ELR (cell line): ENCODE results near the gene MEGF10.
A peak's percentile ranks its signal among the peaks of the same experiment; 100 is the strongest.

Source experiments
- DNase-seq: peaks from one replicate; pipeline ENCODE4 v3.0.0-alpha.2; 2015; ENCODE audit warnings: low read depth

The MEGF10 gene

DNA sequence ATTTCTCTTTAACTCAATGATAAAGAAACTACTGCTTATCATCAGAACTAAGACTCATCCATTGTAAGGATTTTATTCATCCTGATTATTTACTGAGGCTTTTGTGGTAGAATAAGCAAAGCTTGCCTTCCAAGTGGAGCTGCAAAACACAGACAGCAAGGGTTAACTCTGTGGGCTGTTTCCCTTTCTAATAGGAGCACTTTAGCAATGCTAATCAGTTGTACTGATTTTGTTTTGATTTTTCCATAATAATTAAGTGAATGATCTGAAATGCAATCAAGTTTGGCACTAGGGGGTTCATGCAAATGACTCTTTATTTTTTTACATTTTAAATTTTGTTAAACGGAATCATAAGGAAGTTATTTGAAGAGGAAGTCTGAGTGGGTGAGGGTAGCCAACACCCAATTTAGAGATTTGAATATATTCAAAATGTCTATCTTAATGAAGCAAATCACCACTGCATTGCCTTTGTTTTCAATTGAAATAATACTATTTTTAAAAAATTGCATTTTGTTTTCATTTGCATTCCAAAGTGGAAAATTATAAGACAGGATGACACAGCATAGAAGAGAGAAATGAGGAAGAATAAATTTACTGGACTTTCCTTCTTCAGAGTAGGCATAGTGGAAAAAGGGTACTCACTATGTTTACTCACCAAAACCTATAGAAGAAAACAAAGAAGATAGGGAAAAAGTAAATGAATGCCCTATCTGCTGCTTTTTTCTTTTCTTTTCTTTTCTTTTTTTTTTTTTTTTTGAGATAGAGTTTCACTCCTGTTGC lies 36.6 kb downstream of the MEGF10 start:
- no peak for DNase-seq

DNA sequence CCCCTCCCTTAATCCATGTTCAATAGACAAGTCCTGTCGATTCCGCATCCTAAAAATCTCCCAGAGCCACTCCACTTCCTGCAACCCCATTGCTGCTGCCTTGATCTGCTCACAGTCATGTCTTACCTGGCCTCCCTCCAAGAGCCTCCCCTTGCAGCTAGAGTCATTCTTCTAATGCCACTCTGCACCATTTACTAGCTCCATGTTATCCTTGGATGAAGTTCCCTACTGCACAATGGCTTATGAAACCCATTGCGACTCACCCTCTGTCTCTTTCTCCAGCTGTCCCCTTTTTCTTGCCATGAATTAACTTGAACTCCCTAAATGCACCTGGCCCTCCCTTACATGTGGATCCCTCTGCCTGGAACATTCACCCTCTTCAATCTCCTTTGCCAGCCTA lies 39.5 kb downstream of the MEGF10 start:
- no peak for DNase-seq

DNA sequence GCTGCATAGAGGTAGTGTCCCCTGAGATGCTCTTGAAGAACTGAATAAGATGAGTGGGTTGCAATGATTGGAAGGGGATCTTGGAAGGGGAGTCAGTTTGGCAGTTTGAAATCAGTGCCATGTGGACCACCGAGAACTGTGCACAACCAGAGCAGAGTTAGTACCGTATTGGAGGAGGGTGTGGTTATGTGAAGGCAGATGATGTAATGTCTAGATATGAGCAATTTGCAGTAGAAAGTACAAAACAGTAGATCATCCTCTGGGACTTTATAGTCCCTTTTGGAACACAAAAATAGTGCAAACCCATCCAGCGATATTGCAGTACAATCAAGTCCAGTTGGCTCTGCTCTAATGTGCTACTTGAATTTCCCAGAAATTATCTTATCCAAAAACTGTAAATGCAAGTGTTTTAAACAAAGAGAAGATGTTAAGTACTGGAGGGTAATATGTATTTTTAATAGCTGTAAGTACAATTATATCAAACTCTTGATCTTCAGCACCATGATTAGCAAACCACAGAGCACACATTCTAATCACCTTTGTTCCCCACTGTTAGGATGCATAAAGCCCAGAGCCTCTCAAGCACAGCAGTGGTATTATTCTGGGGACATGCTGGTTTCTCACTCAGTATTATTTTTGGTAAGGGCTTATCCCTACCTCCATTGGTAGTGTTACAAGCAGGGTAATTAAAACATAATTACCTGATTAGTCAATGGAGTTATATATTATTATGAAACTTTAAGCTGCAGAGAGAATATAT lies 41.5 kb downstream of the MEGF10 start:
- DNase-seq, result no peak

DNA sequence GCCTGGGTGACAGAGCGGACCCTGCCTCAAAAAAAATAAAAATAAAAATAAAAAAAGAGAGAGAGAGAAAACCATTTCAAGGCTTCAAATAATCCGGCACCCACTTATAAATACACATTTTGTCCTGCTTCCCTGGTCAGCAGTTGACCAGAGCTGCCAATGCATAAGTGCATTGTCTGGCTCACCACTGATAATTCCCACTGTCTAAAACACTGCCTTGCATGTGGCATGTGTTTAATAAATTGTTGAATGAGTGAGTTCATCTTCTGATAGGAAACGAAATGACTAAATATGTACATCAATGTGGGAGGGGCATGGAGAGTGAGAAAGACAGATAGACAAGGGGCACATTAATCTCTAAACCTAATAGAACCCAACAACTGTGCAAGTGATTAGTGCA lies 42.9 kb downstream of the MEGF10 start:
- DNase-seq, result no peak

DNA sequence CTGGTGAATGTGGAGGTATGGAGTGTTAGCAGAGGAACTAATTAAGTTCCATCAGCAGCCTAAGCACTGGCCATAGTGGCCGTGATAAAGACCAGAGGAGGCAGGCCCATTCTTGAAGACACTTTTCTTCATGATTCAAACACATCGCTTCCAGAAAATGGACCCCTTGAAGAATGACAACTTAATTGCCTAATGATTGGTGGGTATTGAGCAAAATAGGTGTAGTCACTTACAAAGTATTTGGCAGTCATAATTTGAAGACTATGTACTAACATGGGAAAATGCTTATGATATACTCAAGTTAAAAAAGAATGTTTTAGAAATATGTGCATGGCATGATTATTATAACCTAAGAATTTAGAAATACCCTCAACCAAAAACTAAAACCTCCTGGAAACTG lies 44.8 kb downstream of the MEGF10 start:
- DNase-seq, result no peak

DNA sequence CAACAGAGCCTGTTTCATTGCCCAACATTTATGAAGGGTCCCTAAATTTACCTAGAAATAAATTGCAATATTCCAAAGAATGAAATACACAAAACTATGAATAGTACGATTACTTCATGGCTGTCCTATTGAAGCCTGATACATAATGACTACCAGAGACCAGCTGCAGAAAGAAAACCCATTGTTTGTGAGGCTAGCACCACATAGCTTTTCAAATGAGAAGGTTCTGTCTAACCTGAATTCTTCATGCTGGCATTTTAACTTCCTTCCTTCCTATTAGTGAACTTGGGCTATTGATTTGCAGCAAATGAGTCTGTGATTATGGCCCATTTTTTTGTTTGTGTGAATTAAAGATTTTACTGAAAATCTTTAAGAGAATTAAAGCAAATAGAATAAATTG lies 47.3 kb downstream of the MEGF10 start:
- DNase-seq, result no peak

DNA sequence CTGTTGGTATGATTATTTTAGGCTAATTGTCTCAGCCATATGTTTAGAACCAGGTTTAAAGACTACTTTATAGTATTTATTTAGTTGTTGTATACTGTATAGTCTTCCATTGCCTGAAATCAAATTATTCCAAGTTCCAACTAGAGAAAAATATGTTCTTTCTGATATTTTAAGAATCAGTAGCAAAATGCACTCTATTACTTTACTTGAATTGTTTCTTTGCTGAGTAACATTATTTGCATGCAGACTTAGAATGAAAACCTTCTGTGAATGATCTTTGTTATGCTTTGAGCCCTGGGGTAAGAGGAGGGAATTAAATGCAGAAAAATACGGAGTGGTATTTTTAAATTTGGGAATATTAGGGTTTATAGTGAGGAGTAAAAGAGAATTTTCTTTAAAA lies 47.9 kb downstream of the MEGF10 start:
- DNase-seq, result no peak

DNA sequence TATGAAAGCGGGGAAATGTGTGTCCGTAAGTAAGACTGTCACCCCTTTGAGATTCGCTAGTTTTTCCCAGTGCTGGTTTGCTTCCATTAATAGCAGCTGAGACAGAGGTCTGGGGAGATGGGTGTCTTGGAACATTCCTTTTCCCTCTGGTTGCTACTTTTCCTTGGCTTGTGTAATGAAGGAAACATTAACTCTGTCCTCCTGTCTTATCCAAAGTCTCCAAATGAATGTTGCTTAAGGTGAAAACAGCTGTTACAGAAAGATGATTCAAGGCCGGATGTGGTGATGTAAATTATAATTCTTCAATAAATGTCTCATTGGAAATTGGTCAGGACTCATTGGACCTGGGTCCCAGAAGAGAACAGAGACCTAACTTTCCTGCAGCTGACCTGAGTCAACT lies 50.0 kb downstream of the MEGF10 start:
- DNase-seq, result peak; percentile 10

DNA sequence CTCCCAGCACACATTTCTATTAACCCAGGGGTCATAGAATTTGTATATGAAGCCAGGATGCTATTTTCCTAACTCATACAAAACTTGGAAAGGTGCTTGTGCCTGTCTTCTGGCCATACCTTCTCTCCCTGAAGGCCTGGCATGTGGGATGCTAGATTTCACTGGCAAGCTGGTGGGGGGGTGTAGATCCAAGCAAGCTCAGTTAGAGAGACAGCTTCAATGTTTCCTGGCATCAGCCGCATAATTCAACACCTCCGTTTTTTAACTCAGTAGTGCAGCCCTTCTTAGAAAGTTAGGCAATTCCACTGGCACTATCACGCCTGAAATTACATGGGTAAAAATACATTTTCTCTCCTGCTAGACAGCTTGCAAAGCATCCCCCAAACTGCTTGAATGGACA lies 51.8 kb downstream of the MEGF10 start:
- no peak for DNase-seq

DNA sequence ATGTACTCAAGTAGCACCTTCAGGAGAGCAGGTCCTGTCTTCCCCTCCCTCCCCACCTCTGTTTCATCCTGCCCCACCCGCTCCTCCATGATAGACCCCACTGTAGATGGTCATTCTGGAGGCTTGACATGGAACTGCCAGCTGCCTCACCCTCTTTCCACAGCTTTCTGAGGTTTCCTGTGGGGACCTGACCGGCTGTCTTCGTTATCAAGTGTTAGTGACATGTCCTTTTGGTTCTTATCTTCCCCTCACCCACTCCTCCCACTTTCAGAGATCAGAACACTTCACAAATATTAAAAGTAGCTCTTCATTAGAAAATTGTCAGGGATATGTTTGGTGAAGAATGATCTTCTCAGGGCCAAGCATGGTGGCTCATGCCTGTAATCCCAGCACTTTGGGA lies 52.7 kb downstream of the MEGF10 start:
- DNase-seq, result no peak

DNA sequence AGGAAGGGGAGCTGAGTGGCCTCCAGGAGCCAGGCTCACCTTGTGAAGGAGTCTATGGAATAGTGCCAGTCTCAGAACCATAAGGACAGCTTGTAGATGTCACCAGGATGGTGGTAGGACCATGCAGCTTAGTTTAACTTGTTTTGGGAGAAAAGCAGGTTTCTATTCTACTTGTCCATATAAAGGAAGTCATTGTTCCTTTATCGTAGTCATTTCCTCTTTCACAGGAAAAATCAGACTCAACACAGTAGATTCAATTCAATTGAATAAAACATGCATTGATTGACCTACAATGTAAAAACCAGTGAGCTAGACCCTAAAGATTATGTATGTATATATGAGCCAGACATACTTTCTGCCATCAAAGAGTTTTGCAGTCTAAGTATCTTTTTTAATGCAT lies 53.3 kb downstream of the MEGF10 start:
- DNase-seq, result no peak

DNA sequence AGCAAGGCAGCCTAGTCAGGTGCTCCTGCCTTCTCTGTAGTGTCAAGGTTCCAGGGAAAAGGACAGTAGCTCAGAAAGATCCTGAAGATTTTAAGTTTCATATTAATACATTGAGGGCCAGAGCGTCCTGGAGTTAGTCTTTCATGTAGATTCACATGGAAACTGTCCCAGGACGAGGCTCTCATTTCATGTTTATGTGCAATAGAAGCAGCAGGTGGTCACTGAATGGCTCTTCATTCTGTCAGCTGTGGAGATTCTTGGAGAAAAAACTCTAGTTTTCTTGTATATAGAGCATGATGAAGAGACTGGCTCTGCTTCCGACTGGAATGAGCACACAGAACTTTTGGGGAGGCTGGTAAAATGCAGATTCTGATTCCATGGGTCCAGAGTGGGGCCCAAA lies 54.3 kb downstream of the MEGF10 start:
- no peak for DNase-seq

DNA sequence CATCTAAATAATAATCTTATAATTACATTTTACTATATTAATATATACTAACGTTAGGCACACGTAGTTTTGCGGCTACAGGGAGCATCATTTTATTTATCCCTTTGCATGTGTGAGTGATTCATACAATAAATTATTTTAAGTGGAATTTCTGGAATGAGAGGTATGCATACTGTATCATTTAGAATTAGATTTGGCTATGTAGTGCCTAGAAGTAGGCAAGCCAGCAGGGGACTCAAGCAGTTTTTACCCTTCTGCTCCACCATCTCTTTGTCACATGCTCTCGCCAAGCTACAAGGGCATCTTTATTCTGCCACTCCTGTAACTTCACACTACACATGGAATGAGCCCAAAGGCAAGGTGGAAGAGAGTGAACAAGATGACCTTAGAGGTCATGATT lies 60.8 kb downstream of the MEGF10 start:
- peak; percentile 72 for DNase-seq

DNA sequence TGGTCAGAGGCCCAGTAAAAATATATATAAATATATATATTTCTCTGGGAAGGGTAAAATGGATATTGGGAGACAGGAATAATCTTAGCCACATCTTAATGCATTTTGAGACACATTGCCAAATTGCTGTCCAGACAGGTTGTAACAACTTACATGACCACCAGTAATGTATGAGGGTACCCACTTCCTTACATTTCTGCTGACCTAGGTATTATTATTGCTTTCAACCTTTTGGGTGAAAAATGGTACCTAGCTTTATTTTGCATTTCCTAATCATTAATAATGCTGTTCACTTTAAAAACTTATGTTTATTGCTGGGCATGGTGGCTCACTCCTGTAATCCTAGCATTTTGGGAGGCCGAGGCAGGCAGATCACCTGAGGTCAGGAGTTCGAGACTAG lies 61.5 kb downstream of the MEGF10 start:
- no peak for DNase-seq

DNA sequence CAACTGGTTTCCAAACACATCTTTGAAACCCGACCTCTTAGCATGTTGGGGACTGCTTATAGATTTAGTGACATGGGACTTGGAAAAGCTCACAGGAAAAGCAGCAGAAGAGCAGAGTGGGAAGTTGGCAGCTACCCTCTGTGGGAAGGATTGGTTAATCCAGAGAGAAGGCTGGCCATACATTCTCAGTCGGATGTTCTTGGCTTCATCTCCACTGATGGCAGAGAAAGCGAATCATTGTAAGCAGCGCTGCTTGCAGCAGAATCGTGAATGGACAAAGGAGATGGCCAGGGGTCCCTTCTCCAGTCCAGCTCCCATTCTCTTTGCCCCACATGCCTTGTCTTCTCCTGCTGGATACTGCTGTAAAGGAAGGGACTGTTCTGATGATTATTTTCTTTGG lies 62.7 kb downstream of the MEGF10 start:
- no peak for DNase-seq

DNA sequence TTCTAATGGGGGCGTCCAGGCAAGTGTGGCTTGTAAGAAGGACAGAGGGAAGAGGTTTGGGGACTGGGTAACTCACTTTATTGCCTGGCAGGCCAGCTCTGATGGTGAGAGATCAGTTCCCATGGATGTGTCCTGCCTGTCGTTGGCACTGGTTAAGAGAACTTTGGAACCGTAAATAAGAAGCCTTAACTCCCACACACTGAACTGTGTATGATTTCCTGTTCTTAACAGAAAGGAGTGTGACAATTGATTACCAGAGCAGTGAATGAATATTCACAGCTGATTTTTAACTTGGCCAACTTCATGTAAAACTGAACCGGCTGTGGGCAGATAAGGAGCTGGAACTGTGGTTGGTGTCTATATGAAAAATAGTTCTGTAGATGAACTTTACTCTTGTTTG lies 63.2 kb downstream of the MEGF10 start:
- DNase-seq, result no peak

DNA sequence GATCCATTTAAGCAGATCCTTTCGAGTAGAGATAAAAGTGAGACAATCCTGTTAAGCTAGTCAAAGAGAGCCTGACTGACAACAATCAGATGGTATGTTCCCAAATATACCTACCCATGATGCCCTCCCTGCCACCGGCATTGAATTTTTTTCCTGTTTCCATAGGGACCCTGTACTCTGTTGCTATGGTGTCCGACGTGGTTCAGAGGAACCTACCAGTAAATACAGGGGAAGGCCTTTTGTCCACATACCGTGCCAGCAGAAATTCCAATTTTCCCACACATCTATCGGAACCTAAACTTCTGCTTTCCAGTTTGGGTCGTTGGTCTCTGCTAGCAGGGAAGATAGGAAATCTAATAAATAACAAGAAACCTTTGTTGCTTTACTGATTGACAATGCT lies 64.7 kb downstream of the MEGF10 start:
- DNase-seq, result no peak

DNA sequence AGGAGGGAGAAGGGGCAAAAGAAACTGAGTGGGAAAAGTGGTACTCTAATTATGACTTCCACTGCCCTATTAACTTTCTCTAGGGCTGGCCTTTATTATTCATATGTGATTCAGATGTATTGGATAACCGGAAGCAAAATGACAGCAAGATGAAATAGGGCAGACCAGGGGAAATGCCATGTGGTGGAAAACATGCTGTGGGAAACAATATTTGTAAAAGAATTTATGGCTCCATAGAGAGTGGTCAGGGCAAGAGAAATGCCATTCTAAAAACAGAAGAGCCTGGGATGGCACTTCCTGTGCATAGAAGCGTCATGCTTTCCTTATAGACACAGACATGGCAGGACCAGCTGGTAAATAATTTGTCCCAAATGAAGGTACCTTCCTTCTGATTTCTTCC lies 67.7 kb downstream of the MEGF10 start:
- peak; percentile 71 for DNase-seq

DNA sequence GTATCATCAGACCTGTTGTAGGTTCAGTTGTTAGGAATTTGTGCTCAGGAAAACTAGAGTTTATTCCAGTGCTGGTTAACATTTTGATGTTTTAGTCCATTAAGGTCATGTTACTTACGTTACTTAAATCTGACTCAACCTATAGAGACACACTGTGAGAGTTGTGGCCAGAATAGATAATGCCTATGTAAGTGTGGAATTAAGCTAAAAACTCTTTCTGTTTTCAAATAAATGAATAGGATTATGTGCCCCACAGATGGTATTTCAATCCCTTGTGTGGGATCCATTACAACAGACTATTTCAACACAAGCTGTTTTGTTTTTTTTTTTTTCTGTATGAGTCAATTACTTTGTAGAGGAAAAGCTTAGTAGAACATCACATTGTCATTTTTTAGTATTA lies 68.1 kb downstream of the MEGF10 start:
- DNase-seq, result peak; percentile 31

DNA sequence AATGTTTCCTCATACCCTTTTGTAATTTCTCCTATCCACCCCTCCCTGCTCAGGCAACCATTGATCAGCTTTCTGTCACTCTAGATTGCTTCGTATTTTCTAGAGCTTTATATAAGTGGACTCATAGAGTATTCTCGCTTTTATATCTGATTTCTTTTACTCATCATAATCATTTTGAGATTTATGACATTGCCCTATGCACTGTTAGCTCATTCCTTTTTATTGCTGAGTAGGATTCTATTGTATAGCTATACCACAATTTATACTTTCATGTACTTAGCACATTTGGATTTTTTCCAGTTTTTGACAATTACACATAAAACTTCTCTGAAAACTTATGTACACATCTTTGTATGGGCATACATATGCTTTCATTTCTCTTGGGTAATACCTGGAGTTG lies 68.9 kb downstream of the MEGF10 start:
- no peak for DNase-seq

DNA sequence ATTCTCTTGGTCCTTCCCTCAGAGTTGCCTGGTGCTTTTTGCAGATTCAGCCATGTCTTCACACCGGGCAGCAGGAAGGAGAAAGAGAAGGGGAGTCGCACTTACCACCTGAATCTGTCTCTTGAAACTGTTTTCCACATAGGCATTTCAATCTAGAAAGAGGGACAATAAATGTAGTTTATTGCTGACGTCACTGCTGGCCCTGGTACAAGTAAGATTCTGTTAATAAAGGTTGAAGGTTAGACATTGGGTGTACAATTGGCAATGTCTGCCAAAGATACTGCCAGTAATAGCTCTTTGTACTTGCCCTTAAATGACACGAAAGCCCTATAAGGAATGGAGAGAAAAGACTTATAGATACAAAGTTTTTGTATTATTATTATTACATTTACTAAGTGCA lies 72.8 kb downstream of the MEGF10 start:
- DNase-seq, result no peak

DNA sequence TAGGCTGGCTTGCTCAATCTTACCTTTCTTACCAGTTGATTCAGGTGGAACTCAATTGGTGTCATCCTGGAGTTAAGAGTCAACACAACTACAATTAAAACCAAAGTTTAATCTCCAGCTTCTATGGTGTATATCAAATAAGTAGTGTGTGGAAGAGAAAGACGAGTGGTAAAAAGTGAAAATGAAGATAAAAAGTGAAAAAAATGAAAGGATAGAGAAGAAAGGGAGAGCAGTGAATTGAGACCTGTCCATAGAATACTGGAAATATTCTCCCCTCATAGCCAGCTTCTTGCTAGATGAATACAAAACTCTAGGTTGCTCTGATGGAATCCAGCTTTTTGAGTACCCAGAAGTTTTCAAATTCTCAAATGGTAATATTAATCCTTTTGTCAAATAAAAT lies 76.4 kb downstream of the MEGF10 start:
- no peak for DNase-seq

DNA sequence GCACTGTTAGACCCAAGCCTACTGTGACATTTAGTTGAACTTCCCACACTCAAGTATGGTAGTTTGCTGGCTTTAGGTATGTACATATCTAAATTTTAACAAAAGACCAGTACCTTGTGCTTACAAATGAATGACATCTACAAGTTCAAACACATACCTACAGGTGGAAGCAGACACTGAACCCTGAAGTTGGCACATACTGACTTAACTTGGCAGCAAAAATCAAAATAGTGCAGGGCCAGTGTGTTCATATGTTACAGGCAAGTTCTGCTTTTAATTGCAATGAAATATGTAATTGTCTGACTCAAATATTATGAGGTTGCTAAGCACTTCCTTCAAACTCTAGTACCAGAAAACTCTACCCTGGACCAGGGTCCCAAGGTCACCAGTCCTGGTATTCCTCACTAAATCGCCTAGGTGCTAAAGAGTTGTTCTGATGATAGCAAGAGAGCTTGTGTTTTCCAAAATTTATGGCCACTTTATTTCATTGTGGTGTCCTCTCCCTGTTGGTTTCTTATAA lies 77.4 kb downstream of the MEGF10 start:
- DNase-seq, result no peak

DNA sequence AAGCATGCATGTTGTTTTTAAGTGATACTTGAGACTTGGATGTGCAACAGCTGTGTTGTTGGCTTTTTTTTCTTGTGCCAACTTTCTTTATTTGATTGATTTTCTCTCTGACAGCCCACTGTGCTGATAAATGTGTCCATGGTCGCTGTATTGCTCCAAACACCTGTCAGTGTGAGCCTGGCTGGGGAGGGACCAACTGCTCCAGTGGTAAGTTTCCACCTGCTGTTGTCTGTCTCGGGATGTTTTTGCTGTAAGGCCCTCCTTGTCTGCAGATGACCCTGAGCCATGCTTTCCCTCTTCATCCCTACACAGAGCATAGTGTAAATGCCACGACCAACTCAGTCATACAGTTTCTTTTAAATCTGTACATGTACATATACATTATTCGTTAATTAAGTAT lies 79.2 kb downstream of the MEGF10 start:
- DNase-seq, result no peak
